Measurements from ENCODE around the gene AUTS2.

- TF ChIP-seq CTCF (conservative IDR thresholded peaks at IDR 0.05 in 1 of 2, IDR thresholded peaks at IDR 0.05 in 1 of 2; ENCODE audit: low read depth in 1 of 2, low read length in 2 of 2), result no peak
- TF ChIP-seq EZH2 (IDR thresholded peaks at IDR 0.05; ENCODE audit: low read length, missing control alignments), result no peak
These were observed 438.4 kb downstream of the AUTS2 start for GRCh38 chr7:70036695-70037094.
